Aorta (tissue), 5 donors: Measurements from ENCODE around the gene FITM1. TPM values are rescaled to one million over a fixed set of nuclear protein-coding genes. Genes with fewer than 3 reads are reported as not detected.
"Not testable (repeated sequence)": the region's sequence is repeated elsewhere in the genome, so short reads cannot be mapped to it uniquely, and the experiment has no call there.

Experiments
- ATAC-seq: fragments of 200-7000 bp; cut with Tn5 transposase; one replicate; pipeline ENCODE4 v1.9.1; 2022; ENCODE audit warnings: moderate library complexity; ENCODE audit not compliant: low FRiP score
- DNase-seq, 2 donors: peaks; one replicate each; pipeline ENCODE4 v3.0.0-alpha.2; 2020
- H3K27ac ChIP-seq, 2 donors: one replicate each; pipeline ENCODE4 v1.5.1; 2013; ENCODE audit warnings: low read length in 2 of 2, mild to moderate bottlenecking in 2 of 2, moderate library complexity in 2 of 2, control low read depth in 1 of 2, inconsistent platforms in 1 of 2, low read depth in 1 of 2
- H3K27me3 ChIP-seq, 2 donors: one replicate each; pipeline ENCODE4 v1.6.1; 2013; ENCODE audit warnings: control low read depth in 1 of 2, low read length in 1 of 2, mild to moderate bottlenecking in 1 of 2, moderate library complexity in 1 of 2; ENCODE audit not compliant: insufficient read depth in 2 of 2, control insufficient read depth in 1 of 2
- H3K36me3 ChIP-seq, 2 donors: one replicate each; pipeline ENCODE4 v1.6.1; 2013; ENCODE audit warnings: control low read depth in 1 of 2, low read length in 1 of 2, mild to moderate bottlenecking in 1 of 2; ENCODE audit not compliant: insufficient read depth in 2 of 2, control insufficient read depth in 1 of 2
- H3K4me1 ChIP-seq, 2 donors: one replicate each; pipeline ENCODE4 v1.6.1; 2013; ENCODE audit warnings: low read length in 2 of 2, control low read depth in 1 of 2, mild to moderate bottlenecking in 1 of 2, moderate library complexity in 1 of 2; ENCODE audit not compliant: insufficient read depth in 2 of 2, control insufficient read depth in 1 of 2
- H3K4me3 ChIP-seq, 2 donors: one replicate each; pipeline ENCODE4 v1.5.1; 2013; ENCODE audit warnings: low read length in 2 of 2, control low read depth in 1 of 2, mild to moderate bottlenecking in 1 of 2
- H3K9me3 ChIP-seq: one replicate; pipeline ENCODE4 v1.6.1; 2013; ENCODE audit warnings: mild to moderate bottlenecking, low read length; ENCODE audit not compliant: control insufficient read depth
- WGBS, 2 donors: extraction: QIAGEN DNeasy Blood & Tissue Kit; methylation state at CpG; one replicate each; pipeline ENCODE4 v1.1.7; 2013; 5-methylcytosine and 5-hydroxymethylcytosine counted together
- intact Hi-C, 2 donors: fragments of 100-400 bp; cut with DNase I; formaldehyde crosslinking; loops; one replicate each; pipeline versions ENCODE4 v1.14.2 to v1.15.0; 2022
- polyA plus RNA-seq, 2 donors: library from polyadenylated mRNA; stranded (reverse); fragments of 200-250 nt; gene quantifications; one replicate each; pipeline ENCODE4 v1.2.3, GENCODE V29; 2013
- total RNA-seq, 2 donors: library from RNA; stranded (reverse); fragmentation: NEBNext Ultra II Directional; extraction: Animal tissue kit (Norgen Biotek cat#: 25700); gene quantifications; one replicate each; pipeline ENCODE4 v1.2.1, GENCODE V29; 2021
- donor health status: healthy with polysubstance abuse.
- donor health status: Bipolar disorder and iron deficiency.
- donor health status: DM: no; HTN: no; CAD: no.
- donor health status: DM: no; HTN: no; CAD: no.
- donor health status: DM: yes; HTN: yes; CAD: no.

FITM1 gene
- total and polyA plus RNA-seq, 4 donors = 0.56 to 0.75 (median 0.71) TPM; not detected in 1

DNA sequence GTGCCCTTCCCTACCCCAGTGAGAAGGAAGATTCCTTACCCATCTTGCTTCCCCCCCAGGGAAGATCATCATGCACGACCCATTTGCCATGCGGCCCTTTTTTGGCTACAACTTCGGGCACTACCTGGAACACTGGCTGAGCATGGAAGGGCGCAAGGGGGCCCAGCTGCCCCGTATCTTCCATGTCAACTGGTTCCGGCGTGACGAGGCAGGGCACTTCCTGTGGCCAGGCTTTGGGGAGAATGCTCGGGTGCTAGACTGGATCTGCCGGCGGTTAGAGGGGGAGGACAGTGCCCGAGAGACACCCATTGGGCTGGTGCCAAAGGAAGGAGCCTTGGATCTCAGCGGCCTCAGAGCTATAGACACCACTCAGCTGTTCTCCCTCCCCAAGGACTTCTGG is 27.0 kb upstream of the FITM1 start:
- 91 to 93% methylated on average over 13 of the region's 13 CpGs for WGBS, 2 donors
- peak in 1 of 2 donors; percentile 26 for DNase-seq
- H3K4me3 ChIP-seq = no peak overlapping the region

DNA sequence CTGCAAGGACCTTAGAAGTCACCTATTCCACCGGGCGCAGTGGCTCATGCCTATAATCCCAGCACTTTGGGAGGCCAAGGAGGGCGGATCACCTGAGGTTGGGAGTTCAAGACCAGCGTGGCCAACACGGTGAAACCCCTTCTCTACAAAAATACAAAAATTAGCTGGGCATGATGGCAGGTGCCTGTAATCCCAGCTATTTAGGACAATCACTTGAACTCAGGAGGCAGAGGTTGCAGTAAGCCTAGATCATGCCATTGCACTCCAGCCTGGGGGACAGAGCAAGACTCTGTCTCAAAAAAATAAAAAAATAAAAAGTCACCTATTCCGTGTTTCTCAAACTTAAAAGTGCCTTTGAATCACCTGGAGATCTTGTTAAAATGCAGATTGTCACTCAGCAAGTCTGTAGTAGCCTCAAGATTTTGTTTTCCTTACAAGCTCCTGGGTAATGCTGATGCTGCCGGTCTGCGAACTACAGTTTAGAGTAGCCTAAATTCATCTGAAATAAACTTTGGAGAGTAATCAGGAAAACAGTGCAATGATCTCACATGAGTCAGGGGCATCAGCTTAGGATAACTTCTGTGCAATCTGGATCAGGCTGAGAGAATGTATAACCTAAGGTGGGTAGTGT is 24.7 kb upstream of the FITM1 start:
- peak in 1 of 2 donors; percentile 15 for DNase-seq
- intact Hi-C loops = loop anchor here in 1 of 2 donors (5.0 kb wide), 1 partner anchor 48 kb away; no protein-coding TSS in a partner anchor
- H3K9me3 ChIP-seq, H3K4me1 ChIP-seq, H3K27ac ChIP-seq, H3K36me3 ChIP-seq, H3K4me3 ChIP-seq, ATAC-seq, H3K27me3 ChIP-seq: not testable (repeated sequence)
- WGBS, 2 donors = 91 to 93% methylated on average over 8 of the region's 8 CpGs

More for the DNA sequence above, 27.0 kb upstream of the FITM1 start:
- Histone ChIP-seq H3K27me3 (no peaks in the 10 kb centered on the region), H3K27ac (no peak overlapping the region), H3K9me3 (no peaks in the 10 kb centered on the region), H3K36me3 (no peaks in the 10 kb centered on the region), H3K4me1 (no peaks in the 10 kb centered on the region)
- intact Hi-C loops = no loop called here
- no peak for ATAC-seq

DNA sequence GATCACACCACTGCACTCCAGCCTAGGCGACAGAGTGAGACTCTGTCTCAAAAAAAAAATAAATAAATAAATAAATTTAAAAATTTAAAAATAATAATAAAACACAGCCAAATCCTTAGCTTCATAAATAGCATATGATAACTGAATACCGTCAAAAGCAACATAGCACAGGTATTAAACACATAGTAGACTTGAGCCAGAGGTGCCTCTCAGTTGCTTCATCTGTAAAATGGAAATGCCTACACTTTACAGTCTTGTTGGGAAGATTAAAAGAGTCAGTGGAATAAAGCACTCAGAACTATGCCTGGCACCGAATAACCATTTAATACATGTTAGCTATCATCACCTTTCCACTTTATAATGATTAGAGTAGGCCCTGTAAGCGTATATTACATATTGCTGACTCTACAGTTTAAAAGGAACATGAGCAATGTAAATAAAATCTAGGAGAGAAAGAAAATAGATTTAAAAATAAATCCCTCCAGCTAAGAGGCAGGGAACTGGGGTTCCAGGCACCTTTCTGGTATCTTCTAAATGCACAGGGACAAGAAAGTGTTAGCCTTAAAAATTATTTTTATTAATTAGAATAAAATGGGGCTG is 23.7 kb upstream of the FITM1 start:
- Histone ChIP-seq H3K9me3 (no peaks in the 10 kb centered on the region), H3K36me3 (no peaks in the 10 kb centered on the region), H3K4me1 (no peaks in the 10 kb centered on the region), H3K27me3 (no peaks in the 10 kb centered on the region), H3K4me3 (no peak overlapping the region), H3K27ac (no peak overlapping the region)
- ATAC-seq (no peak), DNase-seq (no peak)
- WGBS, 2 donors = 85 to 86% methylated on average over 4 of the region's 4 CpGs
- intact Hi-C loops = loop anchor here in 1 of 2 donors (5.0 kb wide), 1 partner anchor 49 kb away; no protein-coding TSS in a partner anchor

DNA sequence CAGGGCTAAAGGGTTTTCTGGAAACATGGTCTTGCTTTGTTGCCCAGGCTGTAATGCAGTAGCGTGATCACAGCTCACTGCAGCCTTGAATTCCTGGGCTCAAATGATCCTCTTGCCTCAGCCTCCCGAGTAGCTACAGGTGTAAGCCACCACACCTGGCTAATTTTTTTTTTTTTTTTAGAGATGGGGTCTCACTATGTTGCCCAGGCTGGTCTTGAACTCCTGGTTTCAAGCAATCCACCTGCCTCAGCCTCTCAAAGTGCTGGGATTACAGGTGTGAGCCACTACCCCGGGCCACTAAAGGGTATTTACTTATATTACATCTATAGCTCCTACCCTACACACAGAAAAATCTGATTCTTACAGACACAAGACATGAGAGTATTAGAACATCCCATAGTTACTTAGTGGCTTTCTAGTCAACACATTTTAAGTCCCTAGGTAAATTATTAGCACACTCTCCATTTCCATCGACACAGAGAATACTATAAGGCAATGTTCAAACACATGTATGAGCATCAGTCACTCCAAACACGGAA is 22.1 kb upstream of the FITM1 start:
- 39 to 43% methylated on average over 5 of the region's 5 CpGs for WGBS, 2 donors
- no peaks in the 10 kb centered on the region for H3K4me1 ChIP-seq
- H3K4me3 ChIP-seq = no peak overlapping the region
- intact Hi-C loops = loop anchor here (1.0 to 5.0 kb wide), 2 partner anchors 14 to 51 kb away; partner anchors contain the start of gene PCK2 (in 1 of the 2)
- ATAC-seq = no peak
- no peaks in the 10 kb centered on the region for H3K27me3 ChIP-seq
- no peak for DNase-seq
- no peaks in the 10 kb centered on the region for H3K9me3 ChIP-seq
- no peak overlapping the region for H3K27ac ChIP-seq
- H3K36me3 ChIP-seq = no peaks in the 10 kb centered on the region

DNA sequence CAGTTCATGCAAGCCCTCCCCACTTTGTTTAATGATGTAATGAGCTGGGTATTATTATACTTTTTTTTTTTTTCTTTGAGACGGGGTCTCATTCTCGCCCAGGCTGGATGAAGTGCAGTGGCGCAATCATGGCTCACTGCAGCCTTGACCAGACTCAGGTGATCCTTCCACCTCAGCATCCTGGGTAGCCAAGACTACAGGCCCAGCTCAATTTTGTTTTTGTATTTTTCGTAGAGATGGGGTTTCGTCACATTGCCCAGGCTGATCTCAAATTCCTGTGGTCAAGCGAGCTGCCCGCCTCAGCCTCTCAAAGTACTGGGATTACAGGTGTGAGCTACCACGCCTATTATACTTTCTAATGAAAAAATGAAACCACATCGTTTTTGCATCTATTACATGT is 20.4 kb upstream of the FITM1 start:
- H3K27ac ChIP-seq = no peak overlapping the region
- ATAC-seq = no peak
- H3K9me3 ChIP-seq = no peaks in the 10 kb centered on the region
- intact Hi-C loops = loop anchor here (5.0 to 10.0 kb wide), 3 partner anchors 37 to 325 kb away; partner anchors contain the start of genes IRF9 (in 1 of the 2), PSME2 (in 1 of the 2) and RNF31 (in 1 of the 2)
- no peaks in the 10 kb centered on the region for H3K4me1 ChIP-seq
- no peaks in the 10 kb centered on the region for H3K36me3 ChIP-seq
- no peak overlapping the region for H3K4me3 ChIP-seq
- peak in 1 of 2 donors; percentile 23 for DNase-seq
- WGBS, 2 donors = 84 to 88% methylated on average over 9 of the region's 9 CpGs
- no peaks in the 10 kb centered on the region for H3K27me3 ChIP-seq

DNA sequence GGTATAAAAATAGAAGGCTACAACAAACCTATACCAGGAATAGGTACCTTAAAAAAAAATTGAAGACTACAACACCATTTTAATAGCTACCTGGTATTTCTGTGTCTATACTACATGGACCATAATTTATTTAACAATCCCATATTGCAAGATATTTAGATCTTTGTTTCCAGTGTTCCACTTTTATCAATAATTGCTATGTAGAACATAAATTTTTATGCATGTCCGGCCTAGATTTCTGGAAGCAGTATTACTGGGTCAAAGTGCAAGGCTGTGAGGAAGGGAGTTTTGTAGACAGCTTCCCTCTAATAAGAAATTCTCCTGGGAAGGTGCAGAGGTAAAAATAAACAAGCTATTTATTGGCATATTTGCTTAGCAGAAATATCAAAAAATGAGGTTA is 19.9 kb upstream of the FITM1 start:
- Histone ChIP-seq H3K27ac (no peak overlapping the region), H3K27me3 (no peaks in the 10 kb centered on the region), H3K36me3 (no peaks in the 10 kb centered on the region), H3K4me3 (no peak overlapping the region), H3K4me1 (no peaks in the 10 kb centered on the region), H3K9me3 (no peaks in the 10 kb centered on the region)
- intact Hi-C loops = loop anchor here (5.0 to 10.0 kb wide), 3 partner anchors 37 to 324 kb away; partner anchors contain the start of genes IRF9 (in 1 of the 2), PSME2 (in 1 of the 2) and RNF31 (in 1 of the 2)
- DNase-seq (no peak), ATAC-seq (no peak)
- WGBS, 2 donors = 76 to 89% methylated on average over 1 of the region's 1 CpG

DNA sequence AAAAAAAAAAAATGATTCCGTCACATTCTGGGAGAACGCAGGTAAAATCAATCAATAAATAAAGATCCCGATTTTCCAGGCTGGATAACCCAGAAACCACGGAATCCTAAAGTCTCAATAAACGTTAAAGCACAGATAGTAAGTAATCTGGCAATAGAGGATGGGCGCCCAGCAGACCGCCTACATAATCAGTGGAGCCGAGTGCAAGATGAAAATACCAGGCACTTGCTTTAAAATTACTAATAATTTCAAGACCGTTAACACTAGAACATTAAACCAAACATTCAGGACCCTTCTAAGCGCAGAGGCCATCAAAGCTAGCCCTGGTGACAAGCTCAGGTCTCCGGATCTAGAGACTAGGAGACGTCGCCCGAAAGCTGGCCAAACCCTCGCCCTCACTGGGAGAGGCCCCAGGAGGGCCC is 17.1 kb upstream of the FITM1 start:
- H3K36me3 ChIP-seq = no peaks in the 10 kb centered on the region
- WGBS, 2 donors = 18 to 20% methylated on average over 15 of the region's 15 CpGs
- DNase-seq = no peak
- H3K27ac ChIP-seq = peak overlapping the region; percentile 98 to 100
- H3K4me1 ChIP-seq = no peaks in the 10 kb centered on the region
- intact Hi-C loops = loop anchor here (5.0 to 10.0 kb wide), 3 partner anchors 34 to 321 kb away; partner anchors contain the start of genes IRF9 (in 1 of the 2), PSME2 (in 1 of the 2) and RNF31 (in 1 of the 2)
- no peaks in the 10 kb centered on the region for H3K27me3 ChIP-seq
- H3K4me3 ChIP-seq = peak overlapping the region; percentile 43 to 71
- peak; percentile 0 for ATAC-seq
- no peaks in the 10 kb centered on the region for H3K9me3 ChIP-seq

DNA sequence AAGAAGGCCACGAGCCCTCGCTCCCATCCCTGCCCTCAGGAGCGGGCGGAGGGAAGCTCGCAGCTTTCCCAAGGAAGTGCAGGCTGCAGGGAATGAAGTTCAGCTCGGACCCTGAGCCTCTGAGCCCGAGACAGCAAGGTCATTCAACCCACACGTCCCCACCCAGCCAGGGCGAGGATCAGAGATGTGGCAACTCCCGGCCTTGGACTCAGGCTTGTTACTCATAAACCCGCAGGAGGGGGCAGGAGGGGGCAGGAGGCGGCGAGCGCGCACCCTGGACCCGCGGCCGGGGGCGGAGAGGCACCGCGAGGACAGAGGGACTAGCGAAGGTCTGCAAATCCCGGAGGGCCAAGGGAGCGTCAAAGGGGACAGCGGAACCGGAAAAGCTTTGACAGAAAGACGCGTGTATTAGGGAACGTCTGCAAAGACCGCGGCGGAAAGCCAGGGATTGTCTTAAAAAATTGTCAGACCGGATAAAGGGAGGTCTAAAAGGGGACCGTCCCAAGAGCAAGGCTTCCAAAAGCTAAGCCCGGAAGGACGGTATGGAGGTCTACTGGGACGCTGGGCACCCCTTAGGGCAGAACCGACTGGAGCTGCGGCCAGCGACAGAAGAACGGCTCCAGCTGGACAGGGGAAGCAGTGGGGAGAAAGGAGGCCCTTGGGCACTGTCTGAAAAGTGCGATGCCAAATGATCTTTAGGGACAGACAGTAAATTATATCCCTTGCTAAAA is 16.5 kb upstream of the FITM1 start:
- no peaks in the 10 kb centered on the region for H3K27me3 ChIP-seq
- intact Hi-C loops = loop anchor here (2.0 to 10.0 kb wide), 4 partner anchors 27 to 321 kb away; partner anchors contain the start of genes EMC9 (in 1 of the 2), IRF9 (in 1 of the 2), PSME2 (in 1 of the 2) and RNF31 (in 1 of the 2)
- DNase-seq (peak; percentile 91 to 94), ATAC-seq (peak; percentile 81)
- no peaks in the 10 kb centered on the region for H3K4me1 ChIP-seq
- no peaks in the 10 kb centered on the region for H3K9me3 ChIP-seq
- WGBS, 2 donors = 0% methylated on average over 42 of the region's 42 CpGs
- H3K27ac ChIP-seq = peak overlapping the region; percentile 98 to 100
- H3K4me3 ChIP-seq = peak overlapping the region; percentile 43 to 71
- peaks cover 0 to under 1% of the 10 kb centered on the region in 2 donors for H3K36me3 ChIP-seq
